Activated gamma-delta T cell treated with anti-CD3 and anti-CD28 coated beads, Interleukin-2, amount 50 U/mL, for 16 hours (primary cell): ENCODE results near the gene ADORA2B.
"Not testable (repeated sequence)": the region's sequence is repeated elsewhere in the genome, so short reads cannot be mapped to it uniquely, and the experiment has no call there.

ENCODE experiments used
- DNase-seq: peaks from one replicate; pipeline ENCODE4 v3.0.0-alpha.2; 2020; ENCODE audit warnings: low read depth

Gene ADORA2B

DNA sequence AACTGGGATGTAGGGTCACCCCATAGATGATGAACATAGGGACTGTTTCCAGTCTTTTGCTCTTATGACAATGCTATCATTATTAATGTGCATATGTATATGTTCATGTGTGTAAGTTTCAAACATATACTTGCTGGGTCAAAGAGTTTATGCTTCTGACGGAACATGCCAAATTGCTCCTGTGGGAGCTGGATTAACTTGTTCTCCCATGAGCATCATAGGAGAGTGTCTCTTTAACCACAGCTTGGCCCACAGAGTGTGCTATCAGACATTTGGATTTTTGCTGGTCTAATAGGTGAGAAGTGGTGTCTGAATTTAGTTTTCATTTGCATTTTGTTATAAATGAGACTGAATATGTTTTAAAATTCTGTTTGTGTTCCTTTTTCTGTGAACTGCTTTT lies 22.3 kb upstream of the ADORA2B start:
- no peak for DNase-seq

DNA sequence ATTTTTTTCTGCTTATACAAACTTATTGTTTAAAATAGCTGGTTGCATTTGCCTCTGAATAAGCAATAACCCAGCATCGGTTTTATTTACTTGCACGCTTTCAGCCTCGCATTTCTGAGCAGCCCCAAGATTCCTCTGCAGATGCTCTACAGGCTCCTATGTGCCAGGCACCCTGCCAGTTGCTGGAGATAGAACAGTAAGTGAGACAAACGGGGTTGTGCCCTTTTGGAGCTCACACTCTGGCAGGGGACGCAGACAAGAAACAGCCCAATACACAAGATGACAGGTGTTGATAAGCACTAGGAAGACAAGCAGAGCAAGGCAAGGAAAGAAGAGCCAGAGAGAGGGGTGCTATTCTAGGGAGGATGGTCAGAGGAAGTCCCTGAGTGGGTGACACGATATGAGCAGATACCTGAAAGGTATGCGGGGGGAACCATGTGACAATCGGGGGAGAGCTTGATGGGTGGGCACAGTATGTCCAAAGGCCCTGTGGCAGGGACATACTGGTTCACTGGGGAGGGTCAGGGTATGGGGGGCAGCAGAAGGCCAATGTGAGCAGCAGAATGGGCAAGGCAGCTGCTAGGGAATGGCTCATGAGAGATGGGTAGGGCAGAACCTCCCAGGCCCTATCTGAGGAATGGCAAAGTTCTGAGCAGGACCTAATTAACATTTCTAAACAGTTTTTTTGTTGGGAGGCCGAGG lies 18.7 kb upstream of the ADORA2B start:
- no peak for DNase-seq

DNA sequence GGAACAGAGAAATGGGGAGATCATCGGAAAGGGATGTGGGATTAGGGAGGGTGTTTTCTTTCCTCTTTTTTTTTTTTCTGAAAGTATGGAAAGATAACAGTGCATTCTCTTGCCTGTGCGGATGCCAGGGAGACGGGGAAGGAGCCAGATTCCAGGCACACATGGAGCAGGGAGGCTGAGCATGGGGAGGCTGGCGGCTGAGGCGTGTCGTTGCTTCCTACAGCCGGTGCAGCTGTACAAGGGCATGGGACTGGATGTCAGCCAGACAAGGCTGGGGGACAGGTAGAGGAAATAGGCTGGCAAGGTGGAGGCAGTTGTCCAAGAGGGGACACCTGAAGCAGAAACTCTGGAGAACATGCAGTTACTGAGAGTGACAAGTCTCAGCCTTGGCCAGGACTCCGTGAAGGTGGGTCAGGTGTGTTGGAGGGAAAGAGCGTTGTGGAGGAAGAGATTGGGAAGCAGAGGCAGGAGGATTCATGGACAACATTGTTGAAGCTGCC lies 16.6 kb upstream of the ADORA2B start:
- no peak for DNase-seq

DNA sequence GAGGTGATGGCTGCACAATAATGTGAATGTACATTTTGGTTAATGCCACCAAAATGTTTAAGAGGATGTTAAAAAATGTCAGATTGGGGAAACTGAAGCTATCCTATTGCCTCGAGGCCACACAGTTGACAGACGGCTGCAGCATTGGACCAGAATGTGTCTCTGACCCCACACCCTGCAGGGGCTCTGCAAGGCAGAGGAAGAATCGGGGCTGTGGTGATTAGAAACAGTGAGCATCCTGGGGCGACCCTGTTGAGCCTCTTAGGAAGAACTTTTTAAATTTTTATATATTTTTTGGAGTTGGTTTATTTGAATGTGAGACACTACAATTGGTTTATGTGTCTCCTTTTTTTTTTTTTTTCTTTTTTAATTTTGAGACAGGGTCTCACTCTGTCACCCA lies 15.0 kb upstream of the ADORA2B start:
- DNase-seq, result no peak

DNA sequence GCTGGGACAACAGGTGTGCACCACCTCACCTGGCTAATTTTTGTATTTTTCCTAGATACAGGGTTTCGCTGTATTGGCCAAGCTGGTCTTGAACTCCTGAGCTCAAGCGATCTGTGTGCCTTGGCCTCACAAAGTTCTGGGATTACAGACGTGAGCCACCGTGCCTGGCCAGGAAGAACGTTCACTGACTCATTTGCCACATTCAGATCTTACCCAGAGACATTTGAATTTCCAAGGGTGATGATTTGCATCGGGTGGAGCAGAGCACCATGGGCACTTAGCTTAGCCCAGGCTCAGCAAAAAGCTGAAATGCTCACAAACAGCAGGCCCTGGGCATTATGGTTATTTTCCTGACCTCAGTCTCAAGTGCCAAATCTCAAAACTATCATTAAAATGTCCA lies 14.5 kb upstream of the ADORA2B start:
- no peak for DNase-seq

DNA sequence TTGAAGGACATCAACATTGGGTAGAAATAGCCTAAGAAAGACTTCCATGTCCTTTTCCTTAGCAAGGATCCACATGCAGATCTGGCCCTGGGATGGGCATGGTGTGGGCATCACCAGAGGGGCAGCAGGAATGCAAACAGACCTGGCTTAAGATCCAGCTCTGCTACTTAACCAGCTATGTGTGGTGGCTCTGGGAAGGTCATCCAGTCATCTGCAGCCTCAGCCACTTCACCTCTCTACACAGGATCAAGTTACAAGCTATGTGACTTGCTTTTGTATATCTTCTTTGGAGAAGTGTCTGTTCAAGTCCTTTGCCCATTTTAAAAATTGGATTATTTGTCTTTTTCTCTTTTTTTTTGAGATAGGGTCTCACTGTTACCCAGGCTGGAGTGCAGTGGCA lies 13.5 kb upstream of the ADORA2B start:
- DNase-seq, result no peak

DNA sequence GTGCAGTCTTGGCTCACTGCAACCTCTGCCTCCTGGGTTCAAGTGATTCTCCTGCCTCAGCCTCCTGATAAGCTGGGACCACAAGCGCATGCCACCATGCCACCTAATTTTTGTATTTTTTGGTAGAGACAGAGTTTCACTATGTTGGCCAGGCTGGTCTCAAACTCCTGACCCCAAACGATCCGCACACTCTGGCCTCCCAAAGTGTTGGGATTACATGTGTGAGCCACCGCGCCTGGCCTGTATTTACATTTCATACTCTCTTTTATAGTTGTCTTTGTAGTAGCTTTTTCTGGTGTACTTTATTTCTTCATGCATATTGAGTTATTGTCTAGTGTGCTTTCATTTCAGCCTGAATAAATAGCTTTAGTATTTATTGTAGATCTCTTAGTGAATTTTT lies 10.1 kb upstream of the ADORA2B start:
- DNase-seq, result no peak

- DNase-seq, result no peak
Observed at GRCh38 chr17:15935891-15936290, 9.0 kb upstream of the ADORA2B start.

GRCh38 chr17:15936481-15936880 lies 8.4 kb upstream of the ADORA2B start:
- DNase-seq, result not testable (repeated sequence)

DNA sequence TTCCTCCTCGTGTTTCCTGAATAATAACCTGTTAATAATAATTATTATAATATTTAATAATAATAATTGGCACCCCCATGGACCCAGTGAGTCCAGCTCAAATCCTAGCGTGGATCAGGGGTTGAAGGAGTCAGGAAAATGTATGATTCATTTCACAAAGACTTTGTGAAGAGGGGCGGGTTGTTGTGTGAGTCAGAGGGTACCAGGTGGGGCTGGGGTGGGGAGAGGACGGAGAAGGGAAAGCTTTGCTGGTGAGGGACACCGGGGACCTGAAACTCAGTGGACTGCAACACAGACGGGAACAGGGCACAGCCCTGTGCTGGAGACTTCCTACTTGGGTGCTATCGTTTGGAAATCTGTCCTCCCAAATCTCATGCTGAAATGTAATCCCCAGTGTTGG lies 3.1 kb upstream of the ADORA2B start:
- no peak for DNase-seq

DNA sequence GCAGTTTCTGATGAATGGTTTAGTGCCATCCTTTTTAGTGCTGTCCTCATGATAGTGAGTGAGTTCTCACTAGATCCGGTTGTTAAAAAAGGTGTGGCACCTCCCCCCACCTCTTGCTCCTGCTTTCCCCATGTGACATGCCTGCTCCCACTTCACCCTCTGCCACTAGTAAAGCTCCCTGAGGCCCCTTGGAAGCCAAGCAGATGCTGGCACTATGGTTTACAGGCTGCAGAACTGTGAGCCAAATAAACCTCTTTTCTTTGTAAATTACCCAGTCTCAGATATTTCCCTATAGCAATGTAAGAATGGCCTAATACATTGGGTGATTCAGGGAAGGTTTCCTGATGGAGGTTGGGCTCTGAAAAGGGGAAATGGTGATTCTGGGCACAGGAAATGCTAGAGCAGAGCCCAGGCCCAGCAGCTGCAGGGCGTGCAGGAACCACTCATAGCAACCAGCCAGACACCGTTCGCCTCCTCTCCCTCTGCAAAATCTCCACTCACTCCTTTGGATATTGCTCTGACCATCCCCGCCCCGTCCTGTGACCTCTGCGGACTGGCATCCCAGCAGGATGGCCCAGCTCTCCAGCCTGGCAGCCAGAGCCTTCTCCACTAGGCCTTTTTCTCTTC lies 2.6 kb upstream of the ADORA2B start:
- no peak for DNase-seq

DNA sequence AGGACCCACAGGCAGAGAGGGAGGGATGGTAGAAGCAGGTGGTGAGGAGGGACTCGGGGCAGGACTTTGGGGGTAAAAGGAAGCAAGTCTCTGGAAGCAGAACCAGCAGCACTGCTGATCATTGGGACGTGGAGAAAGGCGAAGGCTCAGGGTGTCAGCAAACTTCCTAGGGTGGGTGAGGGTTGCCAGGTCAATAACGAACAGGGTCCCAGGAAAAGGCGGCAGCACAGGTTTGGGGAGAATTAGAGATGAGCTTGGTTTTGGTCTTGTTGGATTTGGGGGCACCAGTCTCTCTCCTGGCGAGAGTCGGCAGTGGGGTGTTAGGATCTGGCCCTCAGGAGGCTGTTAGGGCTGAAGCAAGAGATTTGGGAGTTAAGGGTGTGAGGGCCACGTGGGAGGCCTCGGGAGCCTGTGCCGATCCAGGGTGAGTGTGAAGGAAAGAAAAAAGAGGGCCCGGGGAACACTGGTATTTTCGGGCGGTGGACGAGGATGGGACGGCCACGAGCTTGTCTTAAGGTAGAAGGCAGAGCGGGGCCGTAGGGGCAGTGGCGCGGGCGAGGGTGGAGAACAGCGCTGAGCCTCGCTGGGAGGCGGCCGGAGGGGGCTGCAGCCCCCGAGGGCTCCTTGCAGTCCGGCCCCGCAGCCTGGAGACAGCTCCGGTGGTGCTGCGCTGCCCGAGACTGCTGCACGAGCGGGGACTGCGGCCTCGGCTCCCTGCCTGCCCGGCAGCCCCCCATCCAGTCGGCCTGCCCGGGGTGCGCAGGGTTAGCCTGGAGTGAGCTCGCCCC lies 765 bp upstream of the ADORA2B start:
- no peak for DNase-seq

- DNase-seq, result no peak
Observed at GRCh38 chr17:15945527-15946191, 729 bp downstream of the ADORA2B start.

GRCh38 chr17:15946611-15947120 lies 1.7 kb downstream of the ADORA2B start:
- no peak for DNase-seq

- DNase-seq, result no peak
Observed at GRCh38 chr17:15947271-15947670, 2.3 kb downstream of the ADORA2B start.

GRCh38 chr17:15947976-15948752 lies 3.2 kb downstream of the ADORA2B start:
- no peak for DNase-seq

- DNase-seq, result no peak
Observed at GRCh38 chr17:15951368-15952047, 6.6 kb downstream of the ADORA2B start.

DNA sequence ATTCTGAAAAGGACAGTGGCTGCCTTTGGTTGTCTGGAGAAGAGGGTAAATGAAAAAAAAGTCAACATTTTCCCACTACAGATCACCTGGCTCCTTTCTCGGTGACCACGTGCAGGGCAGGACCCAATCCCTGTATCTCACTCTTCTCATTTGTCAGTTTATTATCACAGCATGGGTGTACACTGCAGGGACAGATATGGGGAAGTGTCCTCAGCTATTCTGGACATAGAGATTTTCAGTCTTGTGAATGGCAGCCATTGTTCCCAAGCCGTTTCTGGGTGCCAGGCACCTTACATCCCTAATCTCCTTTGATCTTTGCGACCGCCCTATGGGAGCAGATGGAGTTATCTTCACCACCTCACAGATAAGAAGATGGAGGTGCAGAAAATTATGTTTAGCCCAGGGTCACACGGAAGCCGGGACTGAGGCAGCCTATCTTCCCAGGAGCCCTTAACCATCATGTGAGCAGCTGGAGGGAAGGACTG lies 7.2 kb downstream of the ADORA2B start:
- no peak for DNase-seq

DNA sequence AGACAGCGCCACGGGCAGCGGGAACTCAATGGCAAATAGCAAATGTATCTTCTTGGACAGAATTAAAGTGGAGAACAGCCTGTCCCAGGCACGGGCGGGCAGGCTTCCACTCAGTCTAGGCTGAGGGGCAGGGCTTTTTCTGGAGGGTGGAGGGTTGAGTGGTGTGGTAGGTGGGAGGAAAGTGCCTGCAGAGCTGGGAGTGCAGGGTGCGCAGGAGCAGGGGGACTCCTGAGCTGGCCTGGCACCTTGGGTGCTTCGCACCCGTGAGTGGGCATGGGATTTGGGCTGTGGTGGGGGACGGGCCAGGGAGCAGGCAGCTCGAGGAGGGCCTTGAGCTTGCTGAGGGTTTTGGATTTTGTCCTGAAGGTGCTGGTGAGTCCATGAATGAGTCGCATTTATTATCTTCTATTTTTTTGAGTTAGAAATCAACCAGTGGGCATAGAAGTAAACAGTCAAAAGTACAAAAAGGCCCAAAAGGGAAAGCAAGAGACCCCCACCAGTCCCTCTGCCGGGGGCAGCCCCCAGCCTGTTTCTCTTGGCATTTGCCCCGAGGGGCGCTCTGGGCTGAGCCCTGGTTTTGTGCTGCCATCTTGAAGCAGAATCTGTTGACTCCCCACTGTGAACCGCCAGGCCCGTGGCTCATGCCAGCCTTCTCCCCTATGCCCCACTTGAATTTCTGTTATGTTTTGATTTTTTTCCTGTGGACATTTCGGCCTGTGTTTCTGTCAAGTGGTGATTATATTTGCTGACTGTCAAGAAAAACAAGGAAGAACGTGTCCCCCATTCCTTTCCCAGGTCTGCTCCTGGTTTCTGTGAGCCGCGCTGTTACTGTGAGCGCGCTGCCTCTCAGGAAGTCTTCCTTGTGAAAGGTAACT lies 8.2 kb downstream of the ADORA2B start:
- no peak for DNase-seq

- DNase-seq, result no peak
Observed at GRCh38 chr17:15954222-15954621, 9.3 kb downstream of the ADORA2B start.
